PFSK-1 (cell line): ENCODE results near the gene PGA5.

Source experiments
- FOXP2 ChIP-seq: optimal IDR thresholded peaks from 2 replicates; pipeline ENCODE3; 2011; ENCODE audit warnings: borderline replicate concordance, control low read depth, inconsistent platforms; ENCODE audit not compliant: insufficient read depth; ENCODE audit errors: extremely low read length, extremely low read depth
- POLR2AphosphoS5 ChIP-seq: IDR thresholded peaks from 2 replicates; pipeline ENCODE4 v1.6.1; 2012; ENCODE audit warnings: low read depth, mild to moderate bottlenecking, control low read depth, low read length, moderate library complexity
- REST ChIP-seq, 2 experiments: IDR thresholded peaks; 2 replicates each; pipeline versions ENCODE4 v1.6.1 to v1.8.0; 2011 to 2012; ENCODE audit warnings: low read depth in 2 of 2, low read length in 2 of 2, control low read depth in 1 of 2, inconsistent platforms in 1 of 2, mild to moderate bottlenecking in 1 of 2, moderate library complexity in 1 of 2; ENCODE audit not compliant: insufficient read depth in 1 of 2
- SIN3A ChIP-seq: IDR thresholded peaks from 2 replicates; pipeline ENCODE4 v1.6.1; 2012; ENCODE audit warnings: mild to moderate bottlenecking, low read length, moderate library complexity, borderline replicate concordance; ENCODE audit not compliant: insufficient read depth
- TAF1 ChIP-seq: IDR thresholded peaks from 2 replicates; pipeline ENCODE4 v1.6.1; 2012; ENCODE audit warnings: low read length, control low read depth, borderline replicate concordance; ENCODE audit not compliant: insufficient read depth

- TF ChIP-seq POLR2AphosphoS5 (no peak), TAF1 (no peak), REST (IDR thresholded peaks at IDR 0.05; ENCODE audit: insufficient read depth in 1 of 2, low read depth in 2 of 2, low read length in 2 of 2) (no peak), SIN3A (no peak), FOXP2 (no peak)
These were observed 34.2 kb downstream of the PGA5 start for GRCh38 chr11:61275191-61275590.
